Measurements from ENCODE around the gene NAALADL1.
A peak's percentile ranks its signal among the peaks of the same experiment; 100 is the strongest.

NAALADL1 gene

GRCh38 chr11:65083134-65083833 is 24.9 kb upstream of the NAALADL1 start:
- no peak for DNase-seq

- no peak for DNase-seq
These were observed 20.5 kb upstream of the NAALADL1 start for GRCh38 chr11:65078786-65079342.

GRCh38 chr11:65078151-65078550 is 19.8 kb upstream of the NAALADL1 start:
- DNase-seq: peak; percentile 62

GRCh38 chr11:65077451-65077850 is 19.1 kb upstream of the NAALADL1 start:
- no peak for DNase-seq

- DNase-seq: no peak
These were observed 14.2 kb upstream of the NAALADL1 start for GRCh38 chr11:65072631-65072966.

GRCh38 chr11:65071907-65072630 is 13.7 kb upstream of the NAALADL1 start:
- no peak for DNase-seq

- no peak for DNase-seq
These were observed 10.9 kb upstream of the NAALADL1 start for GRCh38 chr11:65069217-65069616.

GRCh38 chr11:65067446-65067845 is 9.1 kb upstream of the NAALADL1 start:
- DNase-seq: no peak

GRCh38 chr11:65066805-65067291 is 8.5 kb upstream of the NAALADL1 start:
- DNase-seq: no peak

GRCh38 chr11:65066315-65066714 is 8.0 kb upstream of the NAALADL1 start:
- no peak for DNase-seq

- DNase-seq: no peak
These were observed 7.5 kb upstream of the NAALADL1 start for GRCh38 chr11:65065851-65066250.

GRCh38 chr11:65064847-65065240 is 6.5 kb upstream of the NAALADL1 start:
- no peak for DNase-seq

GRCh38 chr11:65063532-65063931 is 5.2 kb upstream of the NAALADL1 start:
- no peak for DNase-seq

GRCh38 chr11:65060913-65061408 is 2.6 kb upstream of the NAALADL1 start:
- DNase-seq: no peak

- DNase-seq: no peak
These were observed 1.8 kb upstream of the NAALADL1 start for GRCh38 chr11:65059959-65060824.

GRCh38 chr11:65059523-65059922 is 1.2 kb upstream of the NAALADL1 start:
- no peak for DNase-seq

- no peak for DNase-seq
These were observed 341 bp downstream of the NAALADL1 start for GRCh38 chr11:65058012-65058411.

- DNase-seq: no peak
These were observed 827 bp downstream of the NAALADL1 start for GRCh38 chr11:65057526-65057925.

GRCh38 chr11:65056999-65057398 is 1.4 kb downstream of the NAALADL1 start:
- no peak for DNase-seq

- DNase-seq: no peak
These were observed 2.8 kb downstream of the NAALADL1 start for GRCh38 chr11:65055538-65055937.

- no peak for DNase-seq
These were observed 4.4 kb downstream of the NAALADL1 start for GRCh38 chr11:65053827-65054508.

- DNase-seq: no peak
These were observed 6.9 kb downstream of the NAALADL1 start for GRCh38 chr11:65051398-65051858.

Measured in effector CD4-positive, alpha-beta T cell (primary cell).